Activated naive CD4-positive, alpha-beta T cell treated with anti-CD3 and anti-CD28 coated beads, Interleukin-2, amount 50 U/mL, for 24 hours (primary cell): Measurements from ENCODE around the gene POU6F2.

Experiments
- H3K27ac Mint-ChIP-seq: one replicate; pipeline ENCODE4 v1.8.0; 2021; ENCODE audit warnings: mild to moderate bottlenecking, mixed read lengths
- H3K27me3 Mint-ChIP-seq: one replicate; pipeline ENCODE4 v1.8.0; 2021; ENCODE audit warnings: mixed read lengths
- H3K36me3 Mint-ChIP-seq: one replicate; pipeline ENCODE4 v1.8.0; 2021; ENCODE audit warnings: mixed read lengths
- H3K4me1 Mint-ChIP-seq: one replicate; pipeline ENCODE4 v1.8.0; 2021; ENCODE audit warnings: mixed read lengths
- H3K4me3 Mint-ChIP-seq: one replicate; pipeline ENCODE4 v1.8.0; 2021; ENCODE audit warnings: mild to moderate bottlenecking, mixed read lengths
- H3K9me3 Mint-ChIP-seq: one replicate; pipeline ENCODE4 v1.8.0; 2021; ENCODE audit warnings: mixed read lengths

Gene POU6F2

DNA sequence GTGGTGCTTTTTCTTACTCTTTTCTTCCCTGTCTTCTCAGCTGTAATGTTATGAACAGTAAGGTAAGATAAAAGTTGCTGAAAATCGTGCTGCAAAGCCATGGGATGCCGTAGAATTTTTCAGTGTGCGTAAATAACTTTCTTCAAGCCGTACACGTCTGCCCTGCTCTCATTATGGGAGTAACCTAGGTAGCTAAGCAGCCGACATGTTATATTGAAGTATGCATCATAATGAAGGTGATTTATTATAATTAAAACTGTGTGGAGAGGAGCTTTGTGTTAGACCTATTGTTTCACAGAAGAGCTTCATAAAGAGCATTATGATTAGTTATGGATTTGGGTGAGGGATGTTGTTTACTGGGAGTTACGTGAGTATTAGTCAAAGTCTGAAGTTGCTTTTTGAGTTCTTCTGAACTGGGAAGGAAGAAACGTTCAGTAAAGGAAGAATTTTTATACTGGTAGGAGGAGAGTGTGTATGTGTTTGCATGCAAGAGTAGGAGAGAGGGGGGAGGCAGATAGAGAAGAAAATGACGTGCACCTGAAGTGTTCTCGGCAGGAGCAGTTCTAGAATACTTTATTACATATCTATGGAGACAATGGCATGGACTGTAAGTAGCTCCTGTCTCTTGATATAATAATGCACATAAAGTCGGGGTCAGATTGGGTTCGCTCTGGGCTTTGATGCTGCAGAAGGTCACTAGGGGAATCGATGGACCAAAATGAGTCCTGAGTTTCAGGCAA, 56.3 kb downstream of the POU6F2 start:
- Mint-ChIP-seq H3K4me3 (no peak overlapping the region), H3K4me1 (no peaks in the 10 kb centered on the region), H3K27ac (no peak overlapping the region), H3K36me3 (no peaks in the 10 kb centered on the region), H3K9me3 (no peaks in the 10 kb centered on the region), H3K27me3 (peaks cover 6% of the 10 kb centered on the region)

DNA sequence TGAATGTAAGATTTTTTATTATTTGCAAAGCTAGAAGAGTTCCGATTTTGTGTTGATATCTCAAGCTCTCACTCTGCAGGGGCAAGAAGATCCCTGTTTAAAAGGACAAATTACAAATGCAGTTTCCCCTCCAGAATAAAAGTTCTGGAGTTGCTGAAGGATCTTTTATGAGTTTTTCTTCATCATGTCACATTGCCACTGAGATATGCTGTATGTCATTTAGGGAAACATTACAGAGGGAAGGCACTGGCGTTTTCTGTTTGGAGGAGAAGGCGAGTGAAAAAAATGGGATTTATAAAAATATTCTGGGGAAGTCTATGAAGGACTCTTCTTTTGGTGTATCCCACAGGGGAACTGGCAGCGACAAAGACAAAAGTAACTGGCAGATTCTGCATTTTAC, 57.4 kb downstream of the POU6F2 start:
- Mint-ChIP-seq H3K9me3 (no peaks in the 10 kb centered on the region), H3K27me3 (peaks cover 7% of the 10 kb centered on the region), H3K36me3 (no peaks in the 10 kb centered on the region), H3K27ac (no peak overlapping the region), H3K4me1 (no peaks in the 10 kb centered on the region), H3K4me3 (no peak overlapping the region)

DNA sequence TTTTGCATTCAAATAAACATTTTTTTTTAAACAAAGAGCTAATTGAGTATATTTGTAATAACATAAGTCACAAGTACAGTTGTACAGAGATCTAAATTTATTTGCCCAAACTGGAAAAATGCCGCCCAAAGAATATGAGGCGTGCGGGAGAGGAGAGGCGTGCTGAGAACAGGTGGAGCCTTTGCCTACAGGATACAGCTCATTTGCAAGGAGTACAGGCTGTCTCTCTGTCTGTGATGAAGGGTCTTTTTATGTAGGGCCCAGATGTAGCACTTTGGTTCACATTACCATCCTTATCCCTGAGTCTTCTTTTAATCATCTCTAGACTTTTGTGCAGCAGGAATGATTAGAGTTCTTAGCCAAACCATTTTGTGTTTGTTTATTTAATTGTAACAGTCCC, 58.2 kb downstream of the POU6F2 start:
- Mint-ChIP-seq H3K27ac (no peak overlapping the region), H3K36me3 (no peaks in the 10 kb centered on the region), H3K27me3 (peaks cover 7% of the 10 kb centered on the region), H3K4me1 (no peaks in the 10 kb centered on the region), H3K9me3 (no peaks in the 10 kb centered on the region), H3K4me3 (no peak overlapping the region)

DNA sequence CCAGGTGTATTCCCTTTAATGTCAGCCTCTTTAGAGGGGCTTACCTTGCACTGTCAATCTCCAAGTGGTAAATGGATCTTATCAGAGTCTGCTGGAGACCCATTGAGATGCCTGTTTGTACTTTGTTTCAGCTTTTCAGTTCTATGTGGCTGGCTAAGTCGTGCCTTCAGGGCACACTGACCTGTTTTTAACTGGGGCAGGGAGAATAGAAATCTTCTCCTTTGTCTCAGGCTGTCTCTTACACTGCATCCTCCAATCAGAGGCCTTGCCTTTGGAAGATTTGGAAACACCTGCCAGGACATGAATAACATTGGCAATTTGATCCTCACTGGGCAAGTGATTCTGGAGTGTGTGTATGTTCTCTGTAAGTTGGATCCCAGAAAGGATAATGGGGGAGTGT, 65.0 kb downstream of the POU6F2 start:
- H3K4me3 Mint-ChIP-seq, result no peak overlapping the region
- peaks cover 1% of the 10 kb centered on the region for H3K27me3 Mint-ChIP-seq
- no peaks in the 10 kb centered on the region for H3K4me1 Mint-ChIP-seq
- H3K27ac Mint-ChIP-seq, result no peak overlapping the region
- no peaks in the 10 kb centered on the region for H3K9me3 Mint-ChIP-seq
- no peaks in the 10 kb centered on the region for H3K36me3 Mint-ChIP-seq

DNA sequence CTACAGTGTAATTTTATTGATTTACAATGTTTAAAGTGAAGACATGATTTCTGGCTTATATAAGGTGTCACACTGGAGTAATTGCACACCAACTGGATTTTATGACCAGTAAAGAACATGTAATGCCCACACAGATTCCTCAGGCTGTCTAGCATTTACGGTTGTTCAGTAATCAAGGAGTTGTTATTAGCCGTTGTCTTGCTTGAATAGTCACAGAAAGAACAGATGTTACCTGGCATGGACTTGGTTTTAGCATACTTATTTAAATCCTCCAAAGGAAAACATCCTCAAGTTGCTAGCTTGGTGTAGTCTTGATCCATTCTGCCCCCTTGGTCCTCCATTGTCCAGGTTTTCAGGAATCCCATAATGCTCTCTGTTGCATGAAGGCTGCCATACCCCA, 65.8 kb downstream of the POU6F2 start:
- Mint-ChIP-seq H3K27me3 (peaks cover 4% of the 10 kb centered on the region), H3K36me3 (no peaks in the 10 kb centered on the region), H3K4me1 (no peaks in the 10 kb centered on the region), H3K27ac (no peak overlapping the region), H3K4me3 (no peak overlapping the region), H3K9me3 (no peaks in the 10 kb centered on the region)

DNA sequence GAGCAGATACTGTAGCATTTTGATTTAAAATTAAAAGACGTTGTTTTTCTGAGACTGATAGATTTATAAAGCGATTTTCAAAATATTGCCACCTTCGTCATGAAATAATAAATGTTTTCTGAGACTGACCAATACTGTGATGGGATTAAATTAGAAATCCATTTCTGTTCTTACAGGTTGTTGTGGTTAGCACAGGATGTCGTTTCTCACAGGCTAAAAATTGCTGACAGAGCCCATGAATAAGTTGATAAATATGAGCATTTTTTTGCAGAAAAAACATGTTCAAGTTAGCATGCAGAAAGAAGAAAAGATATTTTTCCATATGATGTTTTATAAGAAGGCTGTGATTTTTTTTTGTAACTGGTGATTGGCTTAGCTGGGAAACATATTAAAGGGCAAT, 66.8 kb downstream of the POU6F2 start:
- no peaks in the 10 kb centered on the region for H3K9me3 Mint-ChIP-seq
- H3K36me3 Mint-ChIP-seq, result no peaks in the 10 kb centered on the region
- H3K4me3 Mint-ChIP-seq, result no peak overlapping the region
- no peaks in the 10 kb centered on the region for H3K4me1 Mint-ChIP-seq
- peaks cover 7% of the 10 kb centered on the region for H3K27me3 Mint-ChIP-seq
- H3K27ac Mint-ChIP-seq, result no peak overlapping the region

DNA sequence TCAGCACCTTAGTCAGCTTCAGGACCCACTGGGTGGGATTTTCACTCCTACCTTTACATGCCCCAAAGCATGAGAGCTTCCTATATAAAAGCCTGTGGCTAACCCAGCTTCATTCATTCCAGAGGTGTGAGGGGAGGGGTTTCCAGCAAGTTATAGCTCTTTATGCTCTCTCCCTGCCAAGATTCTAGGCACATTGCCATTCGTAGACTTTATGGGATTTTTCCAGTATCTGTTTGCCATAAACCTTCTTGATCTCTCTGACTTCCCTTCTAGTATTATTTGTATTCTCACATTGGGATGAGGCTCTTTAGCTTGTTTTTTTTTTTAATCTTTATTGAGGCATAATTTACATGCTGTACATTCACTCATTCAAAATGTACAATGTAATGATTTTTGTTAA, 67.5 kb downstream of the POU6F2 start:
- Mint-ChIP-seq H3K27ac (no peak overlapping the region), H3K36me3 (no peaks in the 10 kb centered on the region), H3K4me1 (no peaks in the 10 kb centered on the region), H3K9me3 (no peaks in the 10 kb centered on the region), H3K27me3 (peaks cover 6% of the 10 kb centered on the region), H3K4me3 (no peak overlapping the region)

DNA sequence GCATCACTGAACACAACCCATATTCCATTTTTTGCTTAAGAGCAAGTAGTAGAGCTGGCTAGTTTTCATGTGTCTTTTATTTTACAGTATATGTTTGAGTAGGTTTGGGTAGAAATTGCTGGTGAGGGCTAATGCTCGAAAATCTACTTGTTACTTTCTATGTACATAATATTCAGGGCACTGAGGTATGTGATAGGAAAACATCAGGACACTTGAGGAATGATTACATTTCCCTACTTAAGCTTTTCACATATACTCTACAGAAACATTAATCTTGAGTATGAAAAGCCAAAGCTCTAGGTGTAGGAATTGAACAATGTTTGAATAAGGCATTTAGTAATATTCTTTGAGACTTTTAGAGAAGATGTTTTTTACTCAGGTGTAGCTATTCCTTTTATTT, 73.6 kb downstream of the POU6F2 start:
- no peak overlapping the region for H3K27ac Mint-ChIP-seq
- no peaks in the 10 kb centered on the region for H3K36me3 Mint-ChIP-seq
- H3K4me1 Mint-ChIP-seq, result no peaks in the 10 kb centered on the region
- H3K27me3 Mint-ChIP-seq, result peaks cover 6% of the 10 kb centered on the region
- H3K4me3 Mint-ChIP-seq, result no peak overlapping the region
- peaks cover 10% of the 10 kb centered on the region for H3K9me3 Mint-ChIP-seq

DNA sequence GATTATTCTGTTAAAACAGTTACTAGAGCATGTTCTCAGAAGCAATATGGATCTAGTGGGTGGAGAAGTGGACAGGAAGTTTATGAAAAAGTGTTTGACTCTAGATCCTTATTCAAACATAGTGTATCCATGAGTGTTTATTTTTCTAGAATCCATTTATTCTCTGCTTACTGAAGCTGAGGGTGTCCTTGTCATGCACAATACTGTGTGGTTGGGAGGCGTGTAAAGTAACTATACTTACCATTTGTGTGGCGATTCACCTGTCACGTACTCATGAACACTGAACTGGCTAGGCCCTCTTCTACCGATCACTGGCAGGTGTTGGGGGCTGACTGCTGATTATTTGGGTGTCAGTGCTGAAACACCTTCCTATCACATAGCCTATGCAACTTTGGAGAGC, 74.0 kb downstream of the POU6F2 start:
- Mint-ChIP-seq H3K4me3 (no peak overlapping the region), H3K27me3 (peaks cover 6% of the 10 kb centered on the region), H3K9me3 (peaks cover 14% of the 10 kb centered on the region), H3K36me3 (no peaks in the 10 kb centered on the region), H3K27ac (no peak overlapping the region), H3K4me1 (no peaks in the 10 kb centered on the region)

DNA sequence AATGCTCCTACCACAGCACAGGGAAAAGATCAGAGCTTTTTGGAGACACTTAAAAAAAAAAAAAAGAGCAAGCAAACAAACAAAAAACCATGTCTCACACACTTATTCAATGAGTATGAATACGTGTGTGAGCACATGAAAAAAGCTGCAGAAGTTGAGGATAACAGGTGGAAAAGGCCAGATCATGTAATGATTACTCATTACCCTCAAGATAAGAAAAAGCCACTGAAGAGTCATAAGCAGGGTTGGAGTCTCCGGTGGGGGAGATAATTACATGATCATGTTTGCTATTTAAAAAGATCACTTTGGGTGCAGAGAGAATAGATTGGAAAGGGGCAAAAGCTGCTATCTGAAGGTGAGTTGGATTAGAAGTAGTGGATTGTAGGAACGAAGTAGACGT, 77.0 kb downstream of the POU6F2 start:
- no peak overlapping the region for H3K4me3 Mint-ChIP-seq

DNA sequence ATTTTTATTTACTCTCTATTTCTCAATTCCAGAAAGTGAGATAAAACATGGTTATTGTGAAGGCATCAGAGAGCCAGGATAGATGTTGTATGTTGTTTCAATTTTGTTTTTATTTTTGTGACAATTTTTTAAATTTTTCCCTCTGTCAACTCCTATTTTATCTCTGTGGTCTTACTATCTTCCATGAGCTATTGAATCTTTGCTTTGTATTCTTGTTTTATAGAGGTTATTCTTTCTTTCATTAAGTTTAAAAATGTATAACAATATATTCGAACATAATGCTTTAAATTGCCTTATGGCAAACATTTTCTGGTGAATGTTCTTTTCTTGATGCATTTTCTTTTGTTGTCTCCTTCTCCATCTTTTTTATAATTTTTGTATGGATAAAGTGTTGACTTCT, 78.4 kb downstream of the POU6F2 start:
- peaks cover 2% of the 10 kb centered on the region for H3K27me3 Mint-ChIP-seq
- H3K9me3 Mint-ChIP-seq, result peaks cover 14% of the 10 kb centered on the region
- no peaks in the 10 kb centered on the region for H3K4me1 Mint-ChIP-seq
- H3K27ac Mint-ChIP-seq, result no peak overlapping the region
- H3K4me3 Mint-ChIP-seq, result no peak overlapping the region
- H3K36me3 Mint-ChIP-seq, result no peaks in the 10 kb centered on the region

More for the DNA sequence above, 77.0 kb downstream of the POU6F2 start:
- H3K27me3 Mint-ChIP-seq, result peaks cover 2% of the 10 kb centered on the region
- H3K9me3 Mint-ChIP-seq, result peaks cover 14% of the 10 kb centered on the region
- no peaks in the 10 kb centered on the region for H3K36me3 Mint-ChIP-seq
- no peaks in the 10 kb centered on the region for H3K4me1 Mint-ChIP-seq
- H3K27ac Mint-ChIP-seq, result no peak overlapping the region

DNA sequence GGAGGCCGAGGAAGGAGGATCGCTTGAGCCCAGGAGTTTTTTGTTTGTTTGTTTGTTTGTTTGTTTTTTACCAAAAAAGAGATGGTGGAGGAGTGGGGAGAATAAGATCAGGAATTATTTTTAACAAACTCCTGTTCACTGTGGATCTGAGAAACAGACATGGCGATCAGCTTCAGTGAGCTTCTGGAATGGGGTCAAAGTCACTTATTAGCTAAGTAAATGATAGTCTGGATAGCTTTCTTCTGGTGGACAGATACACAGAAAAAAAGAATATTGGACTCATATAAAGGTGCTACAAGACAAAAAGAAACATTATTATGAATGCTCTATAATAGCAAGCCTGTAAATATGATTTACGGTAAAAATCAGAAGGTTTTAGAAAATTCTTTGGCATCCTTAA, 85.1 kb downstream of the POU6F2 start:
- Mint-ChIP-seq H3K27me3 (peaks cover 2% of the 10 kb centered on the region), H3K9me3 (no peaks in the 10 kb centered on the region), H3K4me1 (no peaks in the 10 kb centered on the region), H3K36me3 (no peaks in the 10 kb centered on the region), H3K27ac (no peak overlapping the region), H3K4me3 (no peak overlapping the region)

DNA sequence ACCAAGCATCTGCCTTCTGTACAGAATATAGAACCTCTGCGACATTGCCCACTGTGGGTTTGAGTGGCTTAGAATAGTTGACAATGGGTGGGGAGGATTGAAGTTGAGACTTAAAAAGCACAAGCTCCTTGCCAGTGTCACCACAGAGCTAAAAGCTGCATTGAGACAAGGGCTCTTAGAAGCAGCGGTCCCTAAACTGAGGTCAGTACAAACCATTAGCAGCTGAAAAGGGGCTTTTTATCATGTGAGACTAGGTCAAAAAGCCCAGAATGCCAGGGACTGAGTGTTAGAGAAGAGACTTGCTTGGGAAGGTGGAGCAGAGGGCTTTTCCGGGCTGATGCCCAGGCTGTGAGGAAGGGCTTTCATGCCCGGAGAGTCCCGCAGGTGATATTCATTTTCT, 91.3 kb downstream of the POU6F2 start:
- H3K36me3 Mint-ChIP-seq, result no peaks in the 10 kb centered on the region
- no peak overlapping the region for H3K4me3 Mint-ChIP-seq
- no peaks in the 10 kb centered on the region for H3K27me3 Mint-ChIP-seq
- no peaks in the 10 kb centered on the region for H3K9me3 Mint-ChIP-seq
- H3K27ac Mint-ChIP-seq, result no peak overlapping the region
- H3K4me1 Mint-ChIP-seq, result no peaks in the 10 kb centered on the region

DNA sequence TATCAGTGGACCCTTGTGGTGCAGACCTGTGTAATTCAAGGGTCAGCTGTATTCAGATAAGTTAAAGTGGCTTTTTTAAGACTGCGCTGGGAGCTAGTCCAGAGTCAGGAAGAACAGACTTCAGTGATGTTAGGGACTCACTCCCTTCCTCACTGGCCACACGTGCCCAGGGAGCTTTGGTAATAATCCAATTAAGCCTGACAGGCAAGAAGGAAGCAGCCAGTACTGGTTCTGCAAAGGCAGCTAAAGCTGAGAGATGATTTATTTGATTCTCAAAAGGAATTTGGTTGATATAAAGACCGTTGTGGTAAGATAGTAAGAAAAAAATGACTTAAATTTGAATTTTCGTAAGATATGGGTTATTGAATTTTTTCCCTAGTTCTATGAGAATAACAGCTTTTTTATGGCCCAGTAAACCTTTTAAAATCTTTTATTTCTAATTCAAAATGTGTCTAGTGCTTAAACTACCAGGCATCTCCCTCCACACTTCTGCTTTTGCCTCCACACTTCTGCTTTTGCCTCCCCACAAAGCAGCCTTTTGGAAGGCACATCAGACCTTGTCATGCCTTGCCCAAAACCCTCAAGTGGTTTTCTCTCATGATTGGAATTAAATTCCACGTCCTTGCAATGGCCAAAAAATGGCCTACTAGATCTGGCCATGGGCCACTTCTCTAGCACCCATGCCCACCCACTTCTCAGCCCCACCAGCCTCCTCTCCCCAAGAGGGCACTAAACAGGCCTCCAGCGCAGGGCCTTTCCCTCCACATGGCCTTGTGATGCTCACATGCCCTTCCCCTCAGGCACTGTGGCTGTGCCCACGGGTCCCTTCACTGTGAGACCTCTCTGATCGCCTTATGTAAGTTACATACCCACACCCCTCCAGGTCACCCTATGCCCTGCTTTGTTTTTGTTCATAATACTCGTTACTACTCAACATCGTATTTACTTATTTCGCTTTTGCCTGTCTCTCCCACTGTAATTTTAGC, 92.5 kb downstream of the POU6F2 start:
- H3K4me3 Mint-ChIP-seq, result no peak overlapping the region
- no peak overlapping the region for H3K27ac Mint-ChIP-seq
- H3K4me1 Mint-ChIP-seq, result no peaks in the 10 kb centered on the region
- H3K36me3 Mint-ChIP-seq, result no peaks in the 10 kb centered on the region
- no peaks in the 10 kb centered on the region for H3K27me3 Mint-ChIP-seq
- H3K9me3 Mint-ChIP-seq, result no peaks in the 10 kb centered on the region

DNA sequence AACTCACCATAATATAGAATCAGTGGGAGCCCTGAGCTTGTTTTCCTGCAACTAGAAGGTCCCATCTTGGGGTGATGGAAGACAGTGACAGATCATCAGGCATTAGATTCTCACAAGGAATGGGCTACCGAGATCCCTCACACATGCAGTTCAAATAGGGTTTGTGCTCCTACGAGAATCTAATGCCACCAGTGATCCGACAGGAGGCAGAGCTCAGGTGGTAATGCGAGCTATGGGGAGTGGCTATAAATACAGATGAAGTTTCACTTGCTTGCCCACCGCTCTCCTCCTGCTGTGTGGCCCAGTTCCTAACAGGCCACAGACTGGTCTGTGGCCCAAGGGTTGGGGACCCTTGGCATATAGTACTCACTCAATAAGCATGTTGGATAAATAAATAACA, 93.4 kb downstream of the POU6F2 start:
- Mint-ChIP-seq H3K4me1 (no peaks in the 10 kb centered on the region), H3K27ac (no peak overlapping the region), H3K4me3 (no peak overlapping the region), H3K36me3 (no peaks in the 10 kb centered on the region), H3K27me3 (no peaks in the 10 kb centered on the region), H3K9me3 (no peaks in the 10 kb centered on the region)

DNA sequence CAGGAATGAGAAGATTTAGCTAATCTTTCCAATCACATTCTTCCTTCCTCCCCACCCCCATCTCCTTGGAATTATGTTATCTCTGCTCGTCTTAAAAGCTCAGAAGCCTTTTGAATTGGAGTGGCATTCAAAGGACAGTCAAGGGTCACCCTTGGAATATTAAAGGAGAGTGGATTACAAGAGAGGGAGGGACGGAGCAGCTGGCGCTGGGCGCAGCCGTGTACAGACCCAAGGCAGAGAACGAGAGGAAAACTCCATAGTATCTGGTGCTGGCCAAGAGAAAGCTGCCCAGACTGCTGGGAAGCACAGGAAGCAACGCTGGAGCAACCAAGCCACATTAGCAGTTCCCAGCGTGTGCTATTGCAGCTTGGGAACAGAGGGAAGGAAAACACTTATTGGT, 95.7 kb downstream of the POU6F2 start:
- Mint-ChIP-seq H3K4me1 (no peaks in the 10 kb centered on the region), H3K9me3 (no peaks in the 10 kb centered on the region), H3K27me3 (no peaks in the 10 kb centered on the region), H3K36me3 (no peaks in the 10 kb centered on the region), H3K4me3 (no peak overlapping the region), H3K27ac (no peak overlapping the region)
